Measurements from ENCODE around the gene KNOP1.
"Not testable (repeated sequence)": the region's sequence is repeated elsewhere in the genome, so short reads cannot be mapped to it uniquely, and the experiment has no call there.

The KNOP1 gene

DNA sequence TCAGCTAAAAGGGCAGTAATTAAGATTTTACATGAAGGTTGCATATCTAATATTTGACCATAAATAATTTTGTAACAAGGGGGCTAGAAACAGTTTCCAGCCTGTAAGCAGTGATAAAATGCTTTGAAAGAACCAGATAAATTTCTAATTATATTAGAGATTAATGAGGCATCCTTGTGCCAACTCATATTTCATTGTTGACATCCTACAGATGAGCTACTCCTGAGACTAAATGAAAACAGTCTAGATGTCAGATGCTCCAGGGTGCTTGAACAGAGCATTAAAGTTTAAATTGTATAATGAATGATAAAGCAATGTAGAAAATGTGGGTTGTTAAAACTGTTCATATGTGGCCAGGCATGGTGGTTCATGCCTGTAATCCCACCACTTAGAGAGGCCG lies 23.3 kb upstream of the KNOP1 start:
- no peak for DNase-seq

DNA sequence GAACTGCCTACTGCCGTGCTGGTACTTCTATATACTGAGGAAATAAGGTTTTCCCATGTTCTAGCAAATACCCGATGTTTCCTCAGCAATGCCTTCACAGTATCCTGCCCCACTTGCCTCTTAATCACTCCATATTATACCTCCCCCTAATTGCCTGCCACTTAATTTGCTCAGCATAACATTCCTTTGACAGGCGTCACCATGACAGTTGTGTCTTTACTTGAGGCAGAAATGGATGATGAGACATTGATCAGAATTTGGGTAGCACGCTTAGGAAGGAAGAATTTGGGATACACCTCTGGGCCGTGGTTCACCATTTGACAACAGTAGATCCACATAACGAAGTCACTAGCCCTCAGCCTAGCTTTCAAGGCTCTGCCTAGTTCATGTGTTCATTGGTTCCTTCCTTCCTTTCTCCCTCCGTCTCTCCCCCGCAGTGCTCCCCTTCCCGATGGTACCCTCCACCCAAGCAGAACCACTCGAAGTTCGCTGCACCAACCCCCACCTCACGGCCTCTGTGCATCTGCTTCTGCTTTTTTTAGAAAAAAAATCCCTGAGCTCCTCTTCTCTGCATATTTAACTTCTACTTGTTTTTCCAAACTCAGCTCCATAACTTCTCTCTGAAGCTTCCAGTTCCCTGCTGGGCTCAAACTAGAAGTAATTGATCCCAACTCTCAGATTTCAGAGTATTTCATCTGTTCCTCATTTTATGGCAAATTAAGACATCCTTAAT lies 19.4 kb upstream of the KNOP1 start:
- no peak for DNase-seq

GRCh38 chr16:19735074-19735867 lies 17.2 kb upstream of the KNOP1 start:
- no peak for DNase-seq

DNA sequence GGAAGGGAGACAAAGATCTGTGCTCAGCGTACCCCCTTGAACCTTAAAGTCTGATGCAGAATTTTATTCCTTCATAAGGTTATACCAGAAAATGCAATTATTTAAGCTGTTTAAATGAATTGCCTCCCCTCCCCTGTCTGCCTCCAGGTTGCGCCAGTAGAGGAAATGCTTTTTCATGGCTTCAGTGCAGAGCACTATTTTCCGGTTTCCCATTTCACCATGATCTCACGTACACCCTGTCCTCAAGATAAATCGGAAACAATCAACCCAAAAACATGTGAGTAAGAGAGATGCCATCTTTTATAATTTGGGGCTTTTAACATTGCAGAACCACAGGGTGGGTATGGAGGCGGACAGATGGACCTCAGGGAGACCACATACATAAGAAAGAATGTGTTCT lies 15.5 kb upstream of the KNOP1 start:
- no peak for DNase-seq

DNA sequence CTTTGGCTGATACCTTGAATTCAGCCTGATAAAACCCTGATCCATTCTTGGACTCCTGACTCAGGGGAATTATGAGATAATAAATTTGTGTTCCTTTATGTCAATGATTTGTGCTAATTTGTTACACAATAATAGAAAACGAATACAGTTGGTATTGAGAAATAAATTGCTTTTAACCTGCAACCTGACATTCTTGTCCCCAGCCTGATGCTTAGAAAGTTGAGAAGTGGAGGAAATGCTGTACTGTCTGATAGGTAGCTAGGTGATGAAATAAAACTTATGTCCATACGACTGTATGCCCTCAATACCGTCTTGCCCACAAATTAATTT lies 10.6 kb upstream of the KNOP1 start:
- no peak for DNase-seq

GRCh38 chr16:19722981-19723380 lies 5.0 kb upstream of the KNOP1 start:
- no peak for DNase-seq

DNA sequence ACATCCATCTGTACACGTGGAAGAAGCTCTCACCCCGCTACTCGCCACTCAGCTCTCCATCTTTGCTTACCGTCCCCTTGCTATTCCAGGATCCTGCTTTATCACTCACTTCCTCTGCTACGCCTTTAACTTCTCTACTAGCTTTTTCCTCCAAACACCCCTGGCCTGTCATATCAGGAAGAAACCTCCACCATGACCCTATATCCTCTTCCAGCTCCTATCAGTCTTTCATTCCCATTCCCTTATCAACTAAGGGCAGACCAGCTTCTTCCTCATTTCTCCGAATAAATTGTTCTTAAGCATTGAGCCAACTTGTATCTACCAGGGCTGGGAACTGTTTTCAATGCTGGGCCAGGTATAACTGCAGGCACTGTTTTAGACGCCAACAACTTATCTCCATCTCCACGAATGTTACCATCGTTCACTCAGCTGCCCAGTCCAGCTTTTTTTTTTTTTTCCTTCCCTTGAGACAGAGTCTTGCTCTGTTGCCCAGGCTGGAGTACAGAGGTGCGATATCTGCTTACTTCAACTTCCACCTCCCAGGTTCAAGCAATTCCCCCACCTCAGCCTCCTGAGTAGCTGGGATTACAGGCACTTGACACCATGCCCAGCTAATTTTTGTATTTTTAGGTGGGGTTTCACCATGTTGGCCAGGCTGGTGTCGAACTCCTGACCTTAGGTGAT lies 4.4 kb upstream of the KNOP1 start:
- no peak for DNase-seq

- DNase-seq = no peak
Measured at GRCh38 chr16:19718624-19718965, 568 bp upstream of the KNOP1 start.

DNA sequence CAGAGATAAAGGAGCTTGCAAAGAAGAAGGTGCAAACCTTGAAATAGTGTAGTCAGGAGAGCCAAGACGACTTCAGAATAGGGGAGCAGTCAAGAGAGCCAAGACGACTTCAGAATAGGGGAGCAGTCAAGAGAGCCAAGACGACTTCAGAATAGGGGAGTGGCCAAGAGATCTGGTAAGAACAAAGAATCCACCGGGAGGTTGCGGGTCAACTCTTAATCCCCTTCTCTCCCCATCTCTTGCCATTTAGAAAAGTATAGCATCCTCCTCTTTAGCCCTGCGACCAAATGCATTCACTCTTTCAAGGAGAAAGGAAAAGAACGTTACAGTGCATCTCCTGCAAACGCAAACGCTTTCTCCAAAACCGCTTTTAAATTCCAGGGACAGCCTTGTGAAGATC lies 713 bp downstream of the KNOP1 start:
- no peak for DNase-seq

DNA sequence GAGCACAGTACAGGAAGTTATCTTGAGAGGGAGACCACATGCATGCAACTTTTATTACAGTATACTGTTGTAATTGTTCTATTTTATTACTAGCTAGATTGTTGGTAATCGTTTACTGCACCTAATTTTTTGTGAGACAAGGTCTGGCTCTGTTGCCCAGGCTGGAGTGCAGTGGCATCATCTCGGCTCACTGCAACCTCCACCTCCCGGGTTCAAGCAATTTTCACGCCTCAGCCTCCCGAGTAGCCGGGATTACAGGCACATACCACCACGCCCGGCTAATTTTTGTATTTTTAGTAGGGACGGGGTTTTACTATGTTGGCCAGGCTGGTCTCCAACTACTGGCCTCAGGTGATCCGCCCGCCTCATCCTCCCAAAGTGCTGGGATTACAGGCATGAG lies 1.3 kb downstream of the KNOP1 start:
- DNase-seq = not testable (repeated sequence)

- no peak for DNase-seq
Measured at GRCh38 chr16:19716183-19716582, 1.8 kb downstream of the KNOP1 start.

- DNase-seq = no peak
Measured at GRCh38 chr16:19715566-19715965, 2.5 kb downstream of the KNOP1 start.

GRCh38 chr16:19713697-19714096 lies 4.3 kb downstream of the KNOP1 start:
- DNase-seq = no peak

- no peak for DNase-seq
Measured at GRCh38 chr16:19712418-19713058, 5.5 kb downstream of the KNOP1 start.

- DNase-seq = no peak
Measured at GRCh38 chr16:19711643-19712042, 6.4 kb downstream of the KNOP1 start.

- DNase-seq = no peak
Measured at GRCh38 chr16:19710991-19711545, 7.0 kb downstream of the KNOP1 start.

DNA sequence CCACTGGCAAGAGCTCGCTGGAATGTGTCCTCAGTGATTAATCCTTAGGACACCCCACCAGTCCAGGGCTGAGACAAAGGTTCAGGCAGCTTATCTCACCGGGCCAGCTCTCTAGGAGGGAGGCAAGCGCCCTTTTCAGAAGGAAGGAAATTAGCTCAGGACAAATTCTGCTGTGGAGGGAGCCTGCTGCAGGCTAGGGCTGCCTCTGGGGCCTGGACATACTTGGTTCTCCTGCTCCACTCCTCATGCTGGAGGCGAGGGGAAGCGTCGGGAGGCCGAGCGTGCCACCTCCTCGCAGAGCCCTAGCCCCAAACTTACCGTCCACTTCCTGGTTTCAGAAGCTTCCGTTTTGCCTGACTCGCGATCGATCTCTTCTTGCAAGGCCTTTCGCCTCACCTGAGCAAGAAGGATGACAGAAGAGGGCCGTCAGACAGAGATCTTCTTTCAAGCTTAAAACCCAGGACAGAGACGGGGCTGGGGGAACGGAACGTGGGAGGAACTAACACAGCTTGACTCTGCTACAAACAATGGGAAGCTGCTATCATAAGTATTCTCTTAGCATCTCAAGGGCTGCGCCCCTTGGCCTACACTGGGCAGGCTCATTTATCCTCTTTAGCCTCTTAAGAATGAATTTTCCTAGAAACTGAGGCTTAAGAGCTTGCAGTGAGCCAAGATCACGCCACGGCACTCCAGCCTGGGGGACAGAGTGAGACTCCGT lies 7.7 kb downstream of the KNOP1 start:
- DNase-seq = no peak

DNA sequence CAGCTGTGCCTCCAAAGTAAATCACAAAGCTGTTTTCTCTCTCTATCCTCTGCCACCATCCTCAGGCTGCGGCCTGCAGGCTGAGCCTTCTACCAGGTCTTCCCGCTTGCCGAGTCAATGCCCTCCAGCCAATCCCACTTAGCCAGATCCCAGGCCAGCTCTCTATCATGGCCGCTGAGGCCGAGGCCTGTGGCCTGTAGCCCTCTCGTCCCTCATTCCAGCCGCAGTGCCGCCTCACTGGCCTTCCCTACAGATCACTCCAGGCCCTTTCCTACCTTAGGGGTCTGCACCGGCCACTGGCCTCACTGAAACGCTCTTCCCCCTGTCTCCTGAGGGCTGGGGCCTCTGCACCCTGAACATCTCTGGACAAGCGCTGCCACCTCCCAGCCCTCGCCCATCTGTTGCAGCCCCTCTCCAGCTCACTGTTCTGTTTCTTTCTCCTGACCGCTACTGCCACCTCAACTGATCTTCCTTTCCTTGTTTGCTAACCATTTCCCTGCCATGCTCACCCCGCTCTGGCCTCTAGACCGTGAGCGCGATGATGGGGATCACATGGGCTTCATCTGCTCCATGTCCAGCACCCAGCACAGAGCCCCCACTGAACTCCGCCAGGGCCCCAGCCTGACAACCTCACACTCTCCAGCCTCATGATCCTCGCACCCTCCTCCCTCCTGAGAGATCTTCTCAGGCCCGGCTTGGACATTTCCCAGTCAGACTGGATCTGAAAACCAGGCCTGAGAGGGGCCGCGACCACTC lies 8.5 kb downstream of the KNOP1 start:
- DNase-seq = no peak

GRCh38 chr16:19708296-19709205 lies 9.5 kb downstream of the KNOP1 start:
- no peak for DNase-seq

DNA sequence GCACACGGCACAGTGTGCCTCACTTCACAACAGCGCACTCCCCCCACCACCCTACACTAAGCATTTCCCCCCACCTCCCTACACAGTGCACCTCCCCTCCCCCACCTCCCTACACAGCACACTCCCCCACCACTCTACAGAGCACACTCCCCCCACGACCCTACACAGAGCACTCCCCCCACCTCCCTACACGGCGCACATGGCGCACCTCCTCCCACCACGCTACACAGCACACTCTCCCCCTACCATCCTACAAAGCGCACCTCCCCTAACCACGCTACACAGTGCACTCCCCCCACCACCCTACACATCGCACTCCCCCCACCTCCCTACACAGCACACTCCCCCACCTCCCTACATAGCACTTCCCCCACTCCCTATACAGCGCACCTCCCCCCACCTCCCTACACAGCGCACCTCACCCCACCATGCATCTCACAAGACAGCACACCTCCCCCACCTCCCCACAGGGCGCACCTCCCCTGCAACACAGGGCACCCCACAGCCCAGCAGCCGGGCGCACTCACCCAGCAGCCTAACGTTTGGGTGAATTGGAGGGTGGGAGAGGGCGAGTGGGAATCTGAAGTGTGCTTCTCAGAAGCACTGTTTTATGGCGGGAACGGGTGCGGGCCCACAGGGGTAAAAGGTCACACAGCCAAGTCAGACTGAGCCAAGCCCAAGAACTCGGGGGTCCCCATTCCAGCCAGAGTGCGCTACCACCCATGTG lies 10.3 kb downstream of the KNOP1 start:
- DNase-seq = no peak
